Liver (tissue), 9 donors: ENCODE measurements around the gene KRTAP22-2. TPM values are rescaled to one million over a fixed set of nuclear protein-coding genes. Genes with fewer than 3 reads are reported as not detected.

Experiments used
- DNase-seq: peaks from one replicate; pipeline ENCODE4 v3.0.0-alpha.2; 2017; ENCODE audit warnings: low spot score
- H3K27ac ChIP-seq, 2 donors: one replicate each; pipeline ENCODE4 v1.7.0; 2013; ENCODE audit warnings: inconsistent platforms in 2 of 2, low read length in 2 of 2, control low read depth in 1 of 2, low read depth in 1 of 2, mild to moderate bottlenecking in 1 of 2
- H3K27me3 ChIP-seq, 4 donors: one replicate each; pipeline versions ENCODE4 v1.6.1 to v1.7.0; 2013; ENCODE audit warnings: low read length in 3 of 4, inconsistent platforms in 1 of 4, mild to moderate bottlenecking in 1 of 4, moderate library complexity in 1 of 4; ENCODE audit not compliant: control insufficient read depth in 4 of 4, insufficient read depth in 4 of 4
- H3K36me3 ChIP-seq, 4 donors: one replicate each; pipeline versions ENCODE4 v1.6.1 to v1.7.0; 2013; ENCODE audit warnings: low read length in 3 of 4, mild to moderate bottlenecking in 3 of 4, low read depth in 1 of 4, moderate library complexity in 1 of 4; ENCODE audit not compliant: control insufficient read depth in 4 of 4, insufficient read depth in 3 of 4
- H3K4me1 ChIP-seq, 4 donors: one replicate each; pipeline versions ENCODE4 v1.6.1 to v1.7.0; 2013; ENCODE audit warnings: low read length in 3 of 4, mild to moderate bottlenecking in 3 of 4, moderate library complexity in 1 of 4; ENCODE audit not compliant: control insufficient read depth in 4 of 4, insufficient read depth in 4 of 4
- H3K4me3 ChIP-seq, 3 donors: one replicate each; pipeline versions ENCODE4 v1.6.1 to v1.7.0; 2013; ENCODE audit warnings: low read length in 3 of 3, control low read depth in 1 of 3, low read depth in 1 of 3, mild to moderate bottlenecking in 1 of 3
- H3K9ac ChIP-seq, 2 donors: one replicate each; pipeline ENCODE4 v1.7.0; 2013; ENCODE audit warnings: low read length in 2 of 2, mild to moderate bottlenecking in 2 of 2, moderate library complexity in 2 of 2, control low read depth in 1 of 2, low read depth in 1 of 2
- H3K9me3 ChIP-seq, 4 donors: one replicate each; pipeline versions ENCODE4 v1.6.1 to v1.7.0; 2013; ENCODE audit warnings: low read length in 3 of 4; ENCODE audit not compliant: control insufficient read depth in 4 of 4
- ATF3 ChIP-seq: IDR thresholded peaks from 2 replicates; pipeline ENCODE4 v1.6.1; 2016; ENCODE audit warnings: antibody characterized with exemption
- EGR1 ChIP-seq, 2 donors: IDR thresholded peaks; 2 replicates each; pipeline ENCODE4 v1.6.1; 2016 to 2018; ENCODE audit warnings: antibody characterized with exemption in 2 of 2, low read depth in 2 of 2
- FOXA1 ChIP-seq: IDR thresholded peaks from 2 replicates; pipeline ENCODE4 v1.6.1; 2016; ENCODE audit warnings: antibody characterized with exemption
- FOXA2 ChIP-seq: IDR thresholded peaks from 2 replicates; pipeline ENCODE4 v1.6.1; 2016; ENCODE audit warnings: antibody characterized with exemption
- HNF4G ChIP-seq: IDR thresholded peaks from 2 replicates; pipeline ENCODE4 v1.6.1; 2016; ENCODE audit warnings: antibody characterized with exemption
- JUND ChIP-seq, 2 donors: IDR thresholded peaks; 2 replicates each; pipeline ENCODE4 v1.6.1; 2016; ENCODE audit warnings: antibody characterized with exemption in 2 of 2
- MAX ChIP-seq: IDR thresholded peaks from 2 replicates; pipeline ENCODE4 v1.6.1; 2016; ENCODE audit warnings: antibody characterized with exemption
- NR2F2 ChIP-seq: IDR thresholded peaks from 2 replicates; pipeline ENCODE4 v1.6.1; 2016; ENCODE audit warnings: antibody characterized with exemption
- RAD21 ChIP-seq, 2 donors: IDR thresholded peaks; 2 replicates each; pipeline ENCODE4 v1.6.1; 2016; ENCODE audit warnings: antibody characterized with exemption in 2 of 2, mild to moderate bottlenecking in 2 of 2
- REST ChIP-seq: IDR thresholded peaks from 2 replicates; pipeline ENCODE4 v1.6.1; 2016; ENCODE audit warnings: antibody characterized with exemption, mild to moderate bottlenecking
- RXRA ChIP-seq, 2 donors: IDR thresholded peaks; 2 replicates each; pipeline ENCODE4 v1.6.1; 2017 to 2018; ENCODE audit warnings: antibody characterized with exemption in 2 of 2, mild to moderate bottlenecking in 1 of 2
- TAF1 ChIP-seq: conservative IDR thresholded peaks from 2 replicates; pipeline ENCODE4 v1.6.1; 2016; ENCODE audit warnings: antibody characterized with exemption, mild to moderate bottlenecking
- YY1 ChIP-seq: IDR thresholded peaks from 2 replicates; pipeline ENCODE4 v1.6.1; 2016; ENCODE audit warnings: antibody characterized with exemption, mild to moderate bottlenecking
- ZBTB33 ChIP-seq: IDR thresholded peaks from 2 replicates; pipeline ENCODE4 v1.6.1; 2016; ENCODE audit warnings: antibody characterized with exemption
- WGBS: extraction: QIAGEN DNeasy Blood & Tissue Kit; methylation state at CpG from one replicate; pipeline ENCODE4 v1.1.7; 2013; 5-methylcytosine and 5-hydroxymethylcytosine counted together
- polyA plus RNA-seq, 2 donors: library from polyadenylated mRNA; stranded (reverse) in 1 of 2; unstranded in 1 of 2; fragments of 200-250 nt in 1 of 2; fragments of >200 nt in 1 of 2; fragmentation: Nextera tagmentation in 1 of 2; extraction: Ambion mirVana in 1 of 2; gene quantifications; one replicate each; pipeline versions ENCODE4 v1.2.1 to v1.2.3, GENCODE V29; 2013 to 2015
- total RNA-seq, 2 donors: library from RNA; depleted of rRNA; stranded (reverse); fragments of >200 nt; gene quantifications; one replicate each; pipeline ENCODE4 v1.2.3, GENCODE V29; 2014
- donor health status: healthy.
- donor health status: healthy.
- donor health status: healthy.
- donor health status: healthy.
- donor health status: healthy.

KRTAP22-2 gene
- total and polyA plus RNA-seq, 4 donors = not detected

- WGBS = 78% methylated on average over 3 of the region's 3 CpGs
- H3K9ac ChIP-seq = no peak overlapping the region
- H3K4me1 ChIP-seq = no peaks in the 10 kb centered on the region
- no peak overlapping the region for H3K27ac ChIP-seq
- H3K36me3 ChIP-seq = no peaks in the 10 kb centered on the region
- H3K27me3 ChIP-seq = no peaks in the 10 kb centered on the region
- no peak overlapping the region for H3K4me3 ChIP-seq
- no peak for TF ChIP-seq ATF3
- TF ChIP-seq RXRA (IDR thresholded peaks at IDR 0.05) = no peak
- no peak for TF ChIP-seq MAX
- no peak for TF ChIP-seq TAF1
- no peak for TF ChIP-seq YY1
- TF ChIP-seq RAD21 (IDR thresholded peaks at IDR 0.05) = no peak
- no peak for TF ChIP-seq HNF4G
- TF ChIP-seq FOXA2 = no peak
- TF ChIP-seq ZBTB33 = no peak
- no peak for TF ChIP-seq REST
- no peak for TF ChIP-seq EGR1 (IDR thresholded peaks at IDR 0.05; ENCODE audit: low read depth in 2 of 2)
- no peak for TF ChIP-seq JUND (IDR thresholded peaks at IDR 0.05)
- no peak for TF ChIP-seq NR2F2
- DNase-seq = no peak
- no peaks in the 10 kb centered on the region for H3K9me3 ChIP-seq
Observed at GRCh38 chr21:30623362-30623761, 33.2 kb upstream of the KRTAP22-2 start.

- Histone ChIP-seq H3K36me3 (no peaks in the 10 kb centered on the region), H3K27me3 (no peaks in the 10 kb centered on the region), H3K4me3 (no peak within 1 kb of the TSS), H3K4me1 (no peaks in the 10 kb centered on the region), H3K9me3 (no peaks in the 10 kb centered on the region), H3K9ac (no peak within 1 kb of the TSS), H3K27ac (no peak within 1 kb of the TSS)
- 66% methylated on average over 3 of the region's 3 CpGs for WGBS
- TF ChIP-seq FOXA1 (no peak), RAD21 (IDR thresholded peaks at IDR 0.05) (no peak), ZBTB33 (no peak), JUND (IDR thresholded peaks at IDR 0.05) (no peak), NR2F2 (no peak), YY1 (no peak), RXRA (IDR thresholded peaks at IDR 0.05) (no peak), FOXA2 (no peak)
- no peak for DNase-seq
Observed at GRCh38 chr21:30620522-30620921, 30.3 kb upstream of the KRTAP22-2 start, which contains the start of gene KRTAP20-4. Gene KRTAP20-4, plus strand, starts transcription at chr21:30620627.
